Right lobe of liver (tissue), 6 donors: Measurements from ENCODE around the gene COL4A4. TPM values are rescaled to one million over a fixed set of nuclear protein-coding genes. Genes with fewer than 3 reads are reported as not detected.

Experiments used
- ATAC-seq, 4 donors: fragments of 200-7000 bp; cut with Tn5 transposase; one replicate each; pipeline ENCODE4 v1.9.1; 2020; ENCODE audit warnings: mild to moderate bottlenecking in 4 of 4, moderate library complexity in 4 of 4
- DNase-seq, 3 donors: peaks; one replicate each; pipeline ENCODE4 v3.0.0-alpha.2; 2020
- H3K27ac ChIP-seq, 3 donors: fragments of 200-600 bp; one replicate each; pipeline ENCODE4 v1.8.0; 2022
- H3K27me3 ChIP-seq, 2 donors: fragments of 200-600 bp; one replicate each; pipeline ENCODE4 v1.8.0; 2022
- H3K36me3 ChIP-seq, 4 donors: fragments of 200-600 bp; sonication (generic) in 1 of 4; one replicate each; pipeline versions ENCODE4 v1.5.1 to v1.8.0; 2017 to 2022; ENCODE audit warnings: control low read depth in 1 of 4
- H3K4me1 ChIP-seq, 4 donors: fragments of 200-600 bp; sonication (generic) in 1 of 4; one replicate each; pipeline versions ENCODE4 v1.5.1 to v1.8.0; 2017 to 2022; ENCODE audit warnings: control low read depth in 1 of 4
- H3K4me3 ChIP-seq, 3 donors: fragments of 200-600 bp; one replicate each; pipeline ENCODE4 v1.8.0; 2022
- H3K9me3 ChIP-seq, 4 donors: fragments of 200-600 bp; sonication (generic) in 1 of 4; one replicate each; pipeline versions ENCODE4 v1.5.1 to v1.8.0; 2017 to 2022; ENCODE audit warnings: control low read depth in 1 of 4
- CTCF ChIP-seq, 4 donors: fragments of 200-600 bp in 3 of 4; fragments of 450-650 bp in 1 of 4; IDR thresholded peaks; one replicate each; pipeline versions ENCODE4 v1.5.1 to v1.8.0; 2016 to 2022; ENCODE audit warnings: antibody characterized with exemption in 4 of 4, mild to moderate bottlenecking in 2 of 4
- POLR2A ChIP-seq: fragments of 450-650 bp; IDR thresholded peaks from one replicate; pipeline ENCODE4 v1.6.1; 2017; ENCODE audit warnings: antibody characterized with exemption, mild to moderate bottlenecking
- WGBS: methylation state at CpG from one replicate; pipeline ENCODE4 v1.1.6; 2018; ENCODE audit warnings: low coverage, low lambda C conversion rate; ENCODE audit not compliant: insufficient coverage; ENCODE audit errors: missing lambda C conversion rate; 5-methylcytosine and 5-hydroxymethylcytosine counted together
- intact Hi-C, 2 donors: fragments of 100-400 bp; cut with DNase I; formaldehyde crosslinking; loops; one replicate each; pipeline versions ENCODE4 v1.11.2 to v1.14.1; 2022
- total RNA-seq, 6 experiments: library from RNA; depleted of rRNA in 2 of 6; stranded (reverse); fragments of >200 nt in 2 of 6; fragmentation: NEBNext Ultra II Directional in 3 of 6; extraction: Animal tissue kit (Norgen Biotek cat#: 25700) in 3 of 6; gene quantifications; one replicate each; pipeline versions ENCODE4 v1.1.0 to v1.2.4, GENCODE V29; 2016 to 2023
- donor health status: DM: no; HTN: yes; CAD: no.
- donor health status: DM: no; HTN: no; CAD: no.
- donor health status: DM: no; HTN: no; CAD: no.
- donor health status: DM: no; HTN: yes; CAD: no.
- donor health status: DM: no; HTN: yes; CAD: no.

Gene COL4A4
- total RNA-seq, 6 experiments from 2014 or later, result 0.86 to 2.4 (median 1.8) TPM

DNA sequence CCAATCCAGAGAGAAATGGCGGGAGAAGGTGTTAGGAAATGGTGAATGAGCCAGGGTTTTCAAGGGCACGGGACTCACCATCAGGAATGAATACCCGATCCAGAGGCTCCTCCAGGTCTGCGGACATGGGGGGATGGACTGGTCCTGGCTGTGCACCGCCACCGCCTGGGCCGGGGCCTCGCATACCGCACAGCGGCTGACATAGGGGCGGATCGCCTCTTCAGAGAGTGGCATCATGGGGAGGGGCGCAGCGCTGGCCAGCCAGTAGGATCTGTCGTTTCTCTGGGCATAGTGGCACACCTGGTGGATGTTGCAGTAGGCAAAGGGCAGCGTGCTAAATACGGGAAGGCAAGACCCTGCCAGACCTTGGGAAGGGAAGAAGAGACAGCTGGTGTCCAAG lies 156.1 kb downstream of the COL4A4 start:
- DNase-seq (no peak), ATAC-seq (no peak)
- 83% methylated on average over 2 of the region's 17 CpGs for WGBS
- TF ChIP-seq POLR2A, result no peak
- no peak for TF ChIP-seq CTCF (IDR thresholded peaks at IDR 0.05)
- no peaks in the 10 kb centered on the region for H3K36me3 ChIP-seq
- H3K4me1 ChIP-seq, result no peaks in the 10 kb centered on the region
- H3K27me3 ChIP-seq, result no peaks in the 10 kb centered on the region
- intact Hi-C loops, result no loop called here
- H3K4me3 ChIP-seq, result no peak overlapping the region
- no peak overlapping the region for H3K27ac ChIP-seq
- no peaks in the 10 kb centered on the region for H3K9me3 ChIP-seq

GRCh38 chr2:227007148-227007547 lies 156.9 kb downstream of the COL4A4 start:
- no peak for DNase-seq
- WGBS, result 64% methylated on average over 5 of the region's 9 CpGs

GRCh38 chr2:227006189-227006897 lies 157.7 kb downstream of the COL4A4 start:
- Histone ChIP-seq H3K36me3 (no peaks in the 10 kb centered on the region), H3K4me1 (no peaks in the 10 kb centered on the region), H3K4me3 (no peak overlapping the region), H3K9me3 (no peaks in the 10 kb centered on the region), H3K27me3 (no peaks in the 10 kb centered on the region), H3K27ac (no peak overlapping the region)
- ATAC-seq (no peak), DNase-seq (no peak)
- TF ChIP-seq CTCF (IDR thresholded peaks at IDR 0.05), result no peak
- no peak for TF ChIP-seq POLR2A
- WGBS, result 80% methylated on average over 10 of the region's 16 CpGs
- intact Hi-C loops, result no loop called here

More at GRCh38 chr2:227007148-227007547, 156.9 kb downstream of the COL4A4 start:
- no peaks in the 10 kb centered on the region for H3K27me3 ChIP-seq
- H3K4me1 ChIP-seq, result no peaks in the 10 kb centered on the region
- no peak for ATAC-seq
- no peak overlapping the region for H3K4me3 ChIP-seq
- no peak overlapping the region for H3K27ac ChIP-seq
- no peak for TF ChIP-seq POLR2A
- TF ChIP-seq CTCF (IDR thresholded peaks at IDR 0.05), result no peak
- H3K9me3 ChIP-seq, result no peaks in the 10 kb centered on the region
- intact Hi-C loops, result no loop called here
- H3K36me3 ChIP-seq, result no peaks in the 10 kb centered on the region

- Histone ChIP-seq H3K36me3 (no peaks in the 10 kb centered on the region), H3K4me3 (no peak overlapping the region), H3K27me3 (no peaks in the 10 kb centered on the region), H3K9me3 (no peaks in the 10 kb centered on the region), H3K27ac (no peak overlapping the region), H3K4me1 (no peaks in the 10 kb centered on the region)
- no peak for DNase-seq
- intact Hi-C loops, result no loop called here
- ATAC-seq, result no peak
- WGBS, result 86% methylated on average over 5 of the region's 6 CpGs
- TF ChIP-seq CTCF (IDR thresholded peaks at IDR 0.05) (no peak), POLR2A (no peak)
These were observed 159.5 kb downstream of the COL4A4 start for GRCh38 chr2:227004482-227004881.
